A549 (cell line): Measurements from ENCODE around the gene TMEM174. TPM values are rescaled to one million over a fixed set of nuclear protein-coding genes. Genes with fewer than 3 reads are reported as not detected.
A peak's percentile ranks its signal among the peaks of the same experiment; 100 is the strongest.

Experiments
- ATAC-seq, 2 experiments: fragments of 200-7000 bp in 1 of 2; fragments of >200 bp in 1 of 2; cut with Nextera tagmentation in 1 of 2; cut with Tn5 transposase in 1 of 2; 3 replicates each; pipeline versions ENCODE4 v1.8.0 to v1.9.1; 2018 to 2020; ENCODE audit warnings: mild to moderate bottlenecking in 1 of 2, moderate library complexity in 1 of 2
- CTCF ChIA-PET: fragments of 300-600 bp; sonication (Branson Sonifier 250); formaldehyde crosslinking; extraction: SDS; loops from one replicate; lab custom pipeline; 2021; ENCODE audit warnings: antibody characterized with exemption, inconsistent platforms; lab: Yijun Ruan, JAX
- POLR2A ChIA-PET: fragments of 350-600 bp; formaldehyde crosslinking; extraction: SDS; loops from one replicate; lab custom pipeline; 2021; ENCODE audit warnings: antibody characterized with exemption, inconsistent platforms; lab: Yijun Ruan, JAX
- DNase-seq, 2 experiments: peaks; one replicate each; pipeline versions ENCODE4 v3.0.0 to v3.0.0-alpha.2; 2011 to 2016; ENCODE audit warnings: low read depth in 1 of 2, low spot score in 1 of 2
- FAIRE-seq: peaks from 2 replicates; lab custom pipeline; 2011; peaks lifted over from hg19 to GRCh38; lab: Jason Lieb, UNC
- H3K27ac ChIP-seq, 2 experiments: fragments of >200 bp; sonication (Bioruptor Twin); formaldehyde crosslinking; 3 replicates each; pipeline ENCODE4 v1.5.1; 2016 to 2017
- H3K4me1 ChIP-seq: fragments of >200 bp; sonication (Bioruptor Twin); formaldehyde crosslinking; 3 replicates; pipeline ENCODE4 v1.6.1; 2016
- H3K4me2 ChIP-seq: fragments of >200 bp; sonication (Bioruptor Twin); formaldehyde crosslinking; 3 replicates; pipeline ENCODE4 v1.6.1; 2016
- H3K4me3 ChIP-seq: fragments of >200 bp; sonication (Bioruptor Twin); formaldehyde crosslinking; 3 replicates; pipeline ENCODE4 v1.5.1; 2016
- H3K9me3 ChIP-seq: fragments of >200 bp; sonication (Bioruptor Twin); formaldehyde crosslinking; 3 replicates; pipeline ENCODE4 v1.6.1; 2016
- CBX8 ChIP-seq: fragments of 200-600 bp; sonication (generic); IDR thresholded peaks from 2 replicates; pipeline ENCODE4 v1.6.1; 2016
- CHD4 ChIP-seq: fragments of 200-600 bp; sonication (generic); IDR thresholded peaks from 2 replicates; pipeline ENCODE4 v1.6.1; 2016; ENCODE audit warnings: antibody characterized with exemption, mild to moderate bottlenecking, borderline replicate concordance
- EHF ChIP-seq: fragments of 250-450 bp; sonication (Bioruptor Pico); IDR thresholded peaks from 2 replicates; pipeline ENCODE4 v1.5.0; 2020; ENCODE audit warnings: mild to moderate bottlenecking
- EP300 ChIP-seq, 2 experiments: fragments of >200 bp; sonication (Bioruptor Twin); formaldehyde crosslinking; IDR thresholded peaks; 2 replicates in 1 of 2; 3 replicates in 1 of 2; pipeline ENCODE4 v1.6.1; 2016 to 2017
- ESRRA ChIP-seq: fragments of 150-350 bp; IDR thresholded peaks from 2 replicates; pipeline ENCODE4 v1.6.1; 2014; ENCODE audit warnings: mild to moderate bottlenecking, low read length, borderline replicate concordance
- FOSB ChIP-seq: fragments of 250-450 bp; sonication (Bioruptor Pico); IDR thresholded peaks from 2 replicates; pipeline ENCODE4 v1.5.0; 2020; ENCODE audit warnings: mild to moderate bottlenecking, moderate library complexity
- FOSL2 ChIP-seq, 2 experiments: fragments of 450-650 bp in 1 of 2; fragments of >200 bp in 1 of 2; sonication (Bioruptor Twin) in 1 of 2; formaldehyde crosslinking; IDR thresholded peaks; 2 replicates each; pipeline versions ENCODE4 v1.5.0 to v1.6.1; 2016 to 2020; ENCODE audit warnings: mild to moderate bottlenecking in 1 of 2, moderate library complexity in 1 of 2
- HOXA7 ChIP-seq: fragments of 250-450 bp; sonication (Bioruptor Pico); IDR thresholded peaks from 2 replicates; pipeline ENCODE4 v1.5.0; 2020; ENCODE audit warnings: mild to moderate bottlenecking, moderate library complexity
- HOXB13 ChIP-seq: fragments of 250-450 bp; sonication (Bioruptor Pico); IDR thresholded peaks from 2 replicates; pipeline ENCODE4 v1.5.0; 2020; ENCODE audit warnings: low read depth, mild to moderate bottlenecking, moderate library complexity
- KDM1A ChIP-seq: fragments of 200-600 bp; sonication (generic); IDR thresholded peaks from 2 replicates; pipeline ENCODE4 v1.6.1; 2016; ENCODE audit warnings: low read depth, mild to moderate bottlenecking
- KDM5A ChIP-seq: fragments of 200-600 bp; sonication (generic); IDR thresholded peaks from 2 replicates; pipeline ENCODE4 v1.6.1; 2016; ENCODE audit warnings: antibody characterized with exemption, mild to moderate bottlenecking
- MAFK ChIP-seq: fragments of 450-650 bp; IDR thresholded peaks from 2 replicates; pipeline ENCODE4 v1.6.1; 2014; ENCODE audit not compliant: partially characterized antibody
- MAZ ChIP-seq: fragments of 150-350 bp; IDR thresholded peaks from 2 replicates; pipeline ENCODE4 v1.6.1; 2014; ENCODE audit warnings: antibody characterized with exemption, low read depth, low read length, borderline replicate concordance
- NFE2L2 ChIP-seq: fragments of 150-350 bp; conservative IDR thresholded peaks from 2 replicates; pipeline ENCODE4 v1.6.1; 2014; ENCODE audit warnings: low read length
- NR3C1 ChIP-seq: fragments of >200 bp; sonication (Bioruptor Twin); formaldehyde crosslinking; IDR thresholded peaks from 3 replicates; pipeline ENCODE4 v1.6.1; 2017
- PBX3 ChIP-seq: IDR thresholded peaks from 2 replicates; pipeline ENCODE4 v1.6.1; 2012
- PHF8 ChIP-seq: fragments of 200-600 bp; sonication (generic); IDR thresholded peaks from 2 replicates; pipeline ENCODE4 v1.6.1; 2016; ENCODE audit warnings: low read depth, mild to moderate bottlenecking, antibody characterized with exemption, moderate library complexity, borderline replicate concordance
- POLR2A ChIP-seq: IDR thresholded peaks from 2 replicates; pipeline ENCODE4 v1.6.1; 2012; ENCODE audit warnings: mild to moderate bottlenecking, low read length
- RAD21 ChIP-seq, 2 experiments: fragments of >200 bp in 1 of 2; sonication (Bioruptor Twin) in 1 of 2; formaldehyde crosslinking in 1 of 2; IDR thresholded peaks in 1 of 2; conservative IDR thresholded peaks in 1 of 2; 2 replicates in 1 of 2; 3 replicates in 1 of 2; pipeline ENCODE4 v1.6.1; 2012 to 2018; ENCODE audit warnings: inconsistent platforms in 1 of 2
- RCOR1 ChIP-seq: fragments of 150-350 bp; IDR thresholded peaks from 2 replicates; pipeline ENCODE4 v1.6.1; 2014; ENCODE audit warnings: antibody characterized with exemption, low read length, low read depth
- RNF2 ChIP-seq: fragments of 200-600 bp; sonication (generic); IDR thresholded peaks from 2 replicates; pipeline ENCODE4 v1.6.1; 2016; ENCODE audit warnings: low read depth, mild to moderate bottlenecking, antibody characterized with exemption, moderate library complexity, borderline replicate concordance
- SMC3 ChIP-seq: fragments of >200 bp; sonication (Bioruptor Twin); formaldehyde crosslinking; IDR thresholded peaks from 3 replicates; pipeline ENCODE4 v1.6.1; 2018; ENCODE audit warnings: inconsistent platforms
- SREBF2 ChIP-seq: fragments of 450-650 bp; IDR thresholded peaks from 2 replicates; pipeline ENCODE4 v1.6.1; 2014; ENCODE audit warnings: mild to moderate bottlenecking, moderate library complexity
- TFCP2L1 ChIP-seq: fragments of 250-450 bp; sonication (Bioruptor Pico); IDR thresholded peaks from 2 replicates; pipeline ENCODE4 v1.5.0; 2021; ENCODE audit warnings: mild to moderate bottlenecking
- ZC3H11A ChIP-seq: fragments of 450-650 bp; IDR thresholded peaks from 2 replicates; pipeline ENCODE4 v1.6.1; 2014; ENCODE audit warnings: antibody characterized with exemption, mild to moderate bottlenecking
- ZFP36 ChIP-seq: fragments of 450-650 bp; IDR thresholded peaks from 2 replicates; pipeline ENCODE4 v1.6.1; 2014; ENCODE audit warnings: borderline replicate concordance; ENCODE audit not compliant: partially characterized antibody
- ZSCAN20 ChIP-seq: fragments of 250-450 bp; sonication (Bioruptor Pico); IDR thresholded peaks from 2 replicates; pipeline ENCODE4 v1.8.0; 2022; ENCODE audit warnings: mild to moderate bottlenecking, moderate library complexity
- WGBS: methylation state at CpG from one replicate; pipeline ENCODE4 v1.1.6; 2017; ENCODE audit errors: missing lambda C conversion rate; 5-methylcytosine and 5-hydroxymethylcytosine counted together
- polyA plus RNA-seq, 4 experiments: library from polyadenylated mRNA; depleted of rRNA in 3 of 4; stranded (reverse); fragments of >200 nt; fragmentation: RNase III in 1 of 4; extraction: RNeasy Plus Mini Kit Qiagen cat#74134 plus additional on column Dnase treatment in 1 of 4; gene quantifications; 2 replicates in 3 of 4; 3 replicates in 1 of 4; pipeline ENCODE4 v1.2.3, GENCODE V29; 2011 to 2017
- TF ChIP-seq, protein P1 (sequence below): IDR thresholded peaks from 2 replicates; pipeline ENCODE4 v1.6.1; 2012; ENCODE audit warnings: low read depth, borderline replicate concordance
- TF ChIP-seq, protein P2 (sequence below): fragments of 250-450 bp; sonication (Bioruptor Pico); IDR thresholded peaks from 2 replicates; pipeline ENCODE4 v1.5.0; 2021; ENCODE audit warnings: mild to moderate bottlenecking, moderate library complexity, borderline replicate concordance
- TF ChIP-seq, protein P3 (sequence below): fragments of 450-650 bp; IDR thresholded peaks from 2 replicates; pipeline ENCODE4 v1.6.1; 2014; ENCODE audit warnings: antibody characterized with exemption
- TF ChIP-seq, protein P4 (sequence below): fragments of 150-350 bp; IDR thresholded peaks from 2 replicates; pipeline ENCODE4 v1.6.1; 2014; ENCODE audit warnings: low read depth, mild to moderate bottlenecking, low read length
- TF ChIP-seq, protein P5 (sequence below): IDR thresholded peaks from 2 replicates; pipeline ENCODE4 v1.6.1; 2012

The TMEM174 gene
- polyA plus RNA-seq, 2 of the 4 experiments (the other 2 are of a cell fraction), result not detected

DNA sequence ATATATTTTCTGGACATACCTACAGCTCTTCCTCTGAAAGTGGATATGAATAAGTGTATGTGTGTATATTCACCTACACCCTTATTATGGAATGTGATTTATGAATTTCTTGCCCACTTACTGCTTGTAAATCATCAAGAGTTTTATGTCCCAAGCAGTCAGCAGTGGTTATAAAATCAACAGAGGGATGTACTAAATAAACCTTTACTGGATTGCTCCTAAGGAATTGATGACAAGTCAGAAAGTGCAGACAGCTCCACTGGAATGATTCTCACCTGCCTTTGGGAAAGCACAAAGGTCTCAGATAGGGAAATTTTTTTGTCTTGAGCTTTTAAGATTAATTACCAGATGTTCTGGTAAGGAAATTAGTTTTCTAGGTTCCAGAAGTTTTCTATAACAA is 9.3 kb downstream of the TMEM174 start:
- TF ChIP-seq NR3C1 (no peak), SREBF2 (no peak), FOSB (CRISPR knock-in tag) (no peak), CBX8 (no peak), ZSCAN20 (CRISPR knock-in tag) (no peak), ZC3H11A (no peak), ESRRA (no peak), RAD21 (conservative IDR thresholded peaks at IDR 0.05 in 1 of 2, IDR thresholded peaks at IDR 0.05 in 1 of 2) (no peak), TFCP2L1 (CRISPR knock-in tag) (no peak), PHF8 (no peak), RCOR1 (no peak), HOXB13 (CRISPR knock-in tag) (no peak), CHD4 (no peak), NFE2L2 (no peak), KDM1A (no peak), ZFP36 (no peak)
- TF ChIP-seq, protein P1, sequence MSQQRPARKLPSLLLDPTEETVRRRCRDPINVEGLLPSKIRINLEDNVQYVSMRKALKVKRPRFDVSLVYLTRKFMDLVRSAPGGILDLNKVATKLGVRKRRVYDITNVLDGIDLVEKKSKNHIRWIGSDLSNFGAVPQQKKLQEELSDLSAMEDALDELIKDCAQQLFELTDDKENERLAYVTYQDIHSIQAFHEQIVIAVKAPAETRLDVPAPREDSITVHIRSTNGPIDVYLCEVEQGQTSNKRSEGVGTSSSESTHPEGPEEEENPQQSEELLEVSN, result no peak
- TF ChIP-seq, protein P2, sequence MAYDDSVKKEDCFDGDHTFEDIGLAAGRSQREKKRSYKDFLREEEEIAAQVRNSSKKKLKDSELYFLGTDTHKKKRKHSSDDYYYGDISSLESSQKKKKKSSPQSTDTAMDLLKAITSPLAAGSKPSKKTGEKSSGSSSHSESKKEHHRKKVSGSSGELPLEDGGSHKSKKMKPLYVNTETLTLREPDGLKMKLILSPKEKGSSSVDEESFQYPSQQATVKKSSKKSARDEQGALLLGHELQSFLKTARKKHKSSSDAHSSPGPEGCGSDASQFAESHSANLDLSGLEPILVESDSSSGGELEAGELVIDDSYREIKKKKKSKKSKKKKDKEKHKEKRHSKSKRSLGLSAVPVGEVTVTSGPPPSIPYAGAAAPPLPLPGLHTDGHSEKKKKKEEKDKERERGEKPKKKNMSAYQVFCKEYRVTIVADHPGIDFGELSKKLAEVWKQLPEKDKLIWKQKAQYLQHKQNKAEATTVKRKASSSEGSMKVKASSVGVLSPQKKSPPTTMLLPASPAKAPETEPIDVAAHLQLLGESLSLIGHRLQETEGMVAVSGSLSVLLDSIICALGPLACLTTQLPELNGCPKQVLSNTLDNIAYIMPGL (CRISPR knock-in tag), result no peak
- TF ChIP-seq, protein P3, sequence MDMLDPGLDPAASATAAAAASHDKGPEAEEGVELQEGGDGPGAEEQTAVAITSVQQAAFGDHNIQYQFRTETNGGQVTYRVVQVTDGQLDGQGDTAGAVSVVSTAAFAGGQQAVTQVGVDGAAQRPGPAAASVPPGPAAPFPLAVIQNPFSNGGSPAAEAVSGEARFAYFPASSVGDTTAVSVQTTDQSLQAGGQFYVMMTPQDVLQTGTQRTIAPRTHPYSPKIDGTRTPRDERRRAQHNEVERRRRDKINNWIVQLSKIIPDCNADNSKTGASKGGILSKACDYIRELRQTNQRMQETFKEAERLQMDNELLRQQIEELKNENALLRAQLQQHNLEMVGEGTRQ, result no peak
- TF ChIP-seq, protein P4, sequence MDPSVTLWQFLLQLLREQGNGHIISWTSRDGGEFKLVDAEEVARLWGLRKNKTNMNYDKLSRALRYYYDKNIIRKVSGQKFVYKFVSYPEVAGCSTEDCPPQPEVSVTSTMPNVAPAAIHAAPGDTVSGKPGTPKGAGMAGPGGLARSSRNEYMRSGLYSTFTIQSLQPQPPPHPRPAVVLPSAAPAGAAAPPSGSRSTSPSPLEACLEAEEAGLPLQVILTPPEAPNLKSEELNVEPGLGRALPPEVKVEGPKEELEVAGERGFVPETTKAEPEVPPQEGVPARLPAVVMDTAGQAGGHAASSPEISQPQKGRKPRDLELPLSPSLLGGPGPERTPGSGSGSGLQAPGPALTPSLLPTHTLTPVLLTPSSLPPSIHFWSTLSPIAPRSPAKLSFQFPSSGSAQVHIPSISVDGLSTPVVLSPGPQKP, result no peak
- H3K4me1 ChIP-seq, result no peaks in the 10 kb centered on the region
- ChIA-PET POLR2A (no interaction called here), CTCF (interaction anchor here (0.6 to 1.7 kb wide), 7 partner anchors 11 to 269 kb away, joined by 3 to 6 read pairs (median 3); no protein-coding TSS in a partner anchor)
- no peak overlapping the region for H3K4me3 ChIP-seq
- peak; percentile 18 for FAIRE-seq
- peaks cover 14% of the 10 kb centered on the region; the same call in 2 of the 3 replicates for H3K9me3 ChIP-seq
- H3K27ac ChIP-seq, result no peak overlapping the region
- no peak for ATAC-seq
- DNase-seq, result no peak
- no peak overlapping the region for H3K4me2 ChIP-seq

- Histone ChIP-seq H3K4me2 (no peak overlapping the region), H3K9me3 (peaks cover 14% of the 10 kb centered on the region; the same call in 2 of the 3 replicates), H3K4me3 (no peak overlapping the region), H3K27ac (no peak overlapping the region), H3K4me1 (no peaks in the 10 kb centered on the region)
- ChIA-PET CTCF (interaction anchor here (1.3 kb wide), 1 partner anchor 12 kb away, joined by 4 read pairs; no protein-coding TSS in a partner anchor), POLR2A (no interaction called here)
- 49% methylated on average over 6 of the region's 6 CpGs for WGBS
- ATAC-seq (no peak), FAIRE-seq (no peak), DNase-seq (no peak)
- no peak for TF ChIP-seq MAZ
- no peak for TF ChIP-seq PBX3
- no peak for TF ChIP-seq MAFK
- no peak for TF ChIP-seq PHF8
- no peak for TF ChIP-seq HOXA7 (CRISPR knock-in tag)
- TF ChIP-seq KDM5A, result no peak
- no peak for TF ChIP-seq SMC3
- no peak for TF ChIP-seq POLR2A
- TF ChIP-seq EP300 (IDR thresholded peaks at IDR 0.05), result no peak
- TF ChIP-seq RNF2, result no peak
- TF ChIP-seq, protein P5, sequence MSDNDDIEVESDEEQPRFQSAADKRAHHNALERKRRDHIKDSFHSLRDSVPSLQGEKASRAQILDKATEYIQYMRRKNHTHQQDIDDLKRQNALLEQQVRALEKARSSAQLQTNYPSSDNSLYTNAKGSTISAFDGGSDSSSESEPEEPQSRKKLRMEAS, result no peak
- no peak for TF ChIP-seq EHF
- TF ChIP-seq, protein P1, result no peak
- TF ChIP-seq FOSL2 (IDR thresholded peaks at IDR 0.05), result no peak
- TF ChIP-seq FOSL2 (CRISPR knock-in tag; IDR thresholded peaks at IDR 0.05), result no peak
- TF ChIP-seq NR3C1, result no peak
Observed at GRCh38 chr5:73183000-73183399, 10.0 kb downstream of the TMEM174 start.
